ENCODE measurements around the gene B3GAT3. TPM values are rescaled to one million over a fixed set of nuclear protein-coding genes. Genes with fewer than 3 reads are reported as not detected.
A peak's percentile ranks its signal among the peaks of the same experiment; 100 is the strongest.
"Not testable (repeated sequence)": the region's sequence is repeated elsewhere in the genome, so short reads cannot be mapped to it uniquely, and the experiment has no call there.

B3GAT3 gene
- polyA plus RNA-seq, 10 donors, result 13.3 to 22.3 (median 18.7) TPM

DNA sequence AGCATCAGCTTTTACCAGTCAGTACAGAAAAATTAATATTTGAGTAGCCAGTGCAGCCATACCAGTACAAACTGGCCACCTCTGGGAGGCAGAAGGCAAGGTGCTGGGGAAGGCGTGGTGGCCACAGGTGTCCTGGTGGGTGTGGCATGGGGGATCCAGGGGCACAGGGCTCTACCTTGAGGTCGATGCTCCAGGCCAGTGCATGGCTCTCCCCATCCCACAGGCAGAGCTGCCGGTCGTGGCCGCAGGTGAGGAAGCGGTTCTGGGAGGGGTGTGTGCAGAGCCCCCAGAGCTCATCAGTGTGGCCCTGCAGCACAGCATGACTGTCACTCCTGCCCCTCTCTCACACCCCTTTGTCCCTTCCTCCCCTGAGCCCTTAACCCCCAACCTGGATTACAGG lies 16.3 kb downstream of the B3GAT3 start:
- no peak for DNase-seq

DNA sequence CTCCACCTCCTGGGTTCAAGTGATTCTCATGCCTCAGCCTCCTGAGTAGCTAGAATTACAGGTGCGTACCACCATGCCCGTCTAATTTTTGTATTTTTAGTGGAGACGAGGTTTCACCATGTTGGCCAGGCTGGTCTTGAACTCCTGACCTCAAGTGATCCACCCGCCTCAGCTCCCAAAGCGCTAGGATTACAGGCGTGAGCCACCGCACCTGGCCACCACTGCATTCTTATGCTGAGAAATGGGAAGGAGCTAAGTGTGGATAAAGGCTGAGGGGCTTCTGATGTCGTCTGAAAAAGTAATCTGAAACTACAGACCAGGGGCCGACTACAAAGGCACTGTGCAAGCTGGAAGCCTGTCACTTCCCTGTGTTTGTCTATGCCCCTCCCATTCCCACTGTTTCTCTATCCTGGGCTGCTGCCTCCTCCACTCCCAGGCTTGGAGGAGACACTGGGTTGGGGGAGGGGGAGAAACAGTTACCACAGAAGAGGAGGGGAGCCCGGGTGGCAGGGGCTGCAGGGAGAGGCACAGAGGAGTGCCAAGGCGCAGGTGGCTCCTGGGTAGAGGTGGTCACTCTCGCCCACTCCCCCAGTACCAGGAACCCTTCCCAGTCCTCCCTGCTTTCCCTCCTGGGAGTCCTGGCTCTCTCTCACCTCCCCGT lies 17.2 kb downstream of the B3GAT3 start:
- no peak for DNase-seq

DNA sequence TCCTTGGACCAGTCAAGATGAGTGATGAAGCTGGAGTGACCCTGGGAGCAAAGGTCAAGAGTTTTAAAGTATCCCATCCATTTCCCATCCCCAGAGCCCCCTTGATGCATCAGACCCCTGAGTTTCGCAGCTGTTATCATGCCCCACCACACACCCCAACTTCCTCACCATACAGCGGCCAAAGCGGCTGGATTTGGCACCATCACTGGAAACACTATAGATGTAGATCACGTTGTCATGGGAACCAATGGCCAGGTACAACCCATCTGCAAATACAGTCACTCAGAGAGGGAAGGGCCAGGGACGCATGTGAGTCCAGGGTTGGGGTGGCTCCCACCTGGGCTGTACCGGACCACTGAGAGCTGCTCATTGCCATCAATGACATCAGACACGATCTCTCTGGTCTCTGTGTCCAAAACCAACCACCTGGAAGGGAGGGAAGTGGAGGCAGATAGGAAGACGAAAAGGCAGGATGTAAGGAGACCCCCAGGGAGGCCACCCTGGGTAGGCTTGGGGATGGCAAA lies 17.9 kb downstream of the B3GAT3 start:
- peak in 1 of 3 donors; percentile 45 for DNase-seq

DNA sequence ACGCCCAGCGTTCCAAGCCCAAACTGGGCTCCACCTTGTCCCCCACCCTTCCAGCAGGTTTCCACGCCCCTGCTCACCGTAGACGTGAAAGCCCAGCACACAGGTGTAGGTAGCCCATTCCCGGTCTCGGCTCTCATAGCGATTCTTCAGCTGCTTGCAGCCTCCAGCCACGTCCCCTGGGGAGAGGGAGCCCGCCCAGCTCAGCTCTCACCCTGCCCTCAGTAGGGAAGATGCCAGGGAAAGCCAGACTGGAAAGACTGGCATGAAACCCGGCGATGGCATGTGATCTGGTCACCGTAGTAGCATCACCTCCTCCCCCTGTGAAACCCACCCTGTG lies 18.7 kb downstream of the B3GAT3 start:
- DNase-seq, result peak in 1 of 3 donors; percentile 49

DNA sequence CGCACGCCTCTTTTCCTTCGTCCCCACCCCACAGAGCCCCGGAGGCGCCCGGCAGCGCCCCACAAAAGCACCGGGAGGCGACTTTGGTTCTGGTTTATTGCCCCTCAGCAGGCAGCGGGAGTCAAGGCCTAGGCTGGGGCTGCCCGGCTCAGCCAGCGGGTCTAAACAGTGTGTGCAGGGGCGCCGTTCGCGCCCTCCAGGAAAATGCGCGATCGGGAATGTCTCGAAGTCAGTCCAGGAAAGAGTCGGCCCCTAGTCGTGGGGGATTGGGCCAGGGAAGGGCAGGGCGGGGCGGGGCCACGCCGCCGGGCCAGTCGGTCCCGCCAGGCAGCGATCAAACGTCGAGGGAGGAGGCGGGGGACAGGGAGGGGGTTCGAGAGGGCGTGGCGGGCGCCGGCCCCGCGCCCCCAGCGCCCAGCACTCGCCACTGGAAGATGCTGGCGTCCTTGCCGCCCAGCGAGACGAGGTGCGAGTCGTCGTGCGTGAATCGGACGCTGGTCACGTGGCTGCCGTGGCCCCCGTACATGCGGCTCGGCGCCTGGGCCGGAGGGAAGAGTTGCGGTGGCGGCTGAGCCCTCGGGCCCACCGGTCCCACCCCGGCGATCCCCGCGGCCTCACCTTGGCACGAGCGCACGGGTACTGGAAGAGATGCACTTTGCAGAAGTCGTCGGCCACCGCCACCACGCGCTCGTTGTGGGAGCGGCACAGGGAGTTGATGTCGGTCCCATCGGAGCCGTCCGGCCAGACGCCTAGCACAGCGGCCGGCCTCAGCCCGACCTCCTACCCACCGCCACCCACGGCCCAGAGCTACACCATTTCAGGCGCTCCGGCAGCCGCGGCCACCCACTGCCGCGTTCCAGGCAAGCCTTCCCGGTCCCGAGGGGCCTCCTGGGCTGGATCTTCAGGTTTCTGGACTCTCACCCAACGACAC lies 19.4 kb downstream of the B3GAT3 start:
- DNase-seq, result peak; percentile 70 to 94 (median 74)

DNA sequence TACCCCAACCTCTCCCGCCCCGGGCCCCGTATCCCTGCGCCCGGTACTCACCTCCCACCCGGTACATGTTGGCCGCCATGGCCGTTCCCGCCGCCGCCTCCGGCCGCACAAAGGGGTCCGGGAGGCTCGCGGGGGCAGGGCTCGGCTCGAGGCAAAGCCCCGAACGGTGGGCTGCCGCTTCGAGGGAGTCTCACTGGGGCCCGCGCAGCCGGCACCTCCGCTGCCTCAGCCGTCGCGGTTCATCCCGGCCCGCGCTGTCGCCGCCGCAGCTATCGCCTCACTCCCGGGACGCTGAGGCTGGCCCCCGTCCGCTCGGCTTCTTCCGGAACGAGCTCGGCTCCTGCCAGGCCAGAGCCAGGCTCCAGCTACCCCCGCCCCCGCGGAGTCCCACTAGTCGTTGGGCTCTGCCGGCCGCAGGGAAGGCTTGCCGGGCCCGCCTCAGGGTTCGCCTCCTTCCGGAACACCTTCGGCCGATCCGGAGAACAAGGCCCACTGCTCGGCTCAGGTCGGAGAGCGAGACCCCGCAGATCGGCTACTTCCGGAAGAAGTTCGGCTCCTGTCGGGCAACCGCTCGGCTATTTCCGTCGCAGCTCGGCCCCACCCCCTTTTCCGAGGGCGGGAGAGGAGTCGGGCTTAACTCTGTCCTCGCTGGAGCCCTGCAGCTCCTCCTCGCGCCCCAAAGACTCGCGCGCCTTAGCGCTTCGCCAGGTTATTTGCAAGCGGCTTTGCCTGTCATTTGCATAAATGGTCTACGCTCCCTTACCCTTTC lies 20.2 kb downstream of the B3GAT3 start, which contains the start of gene MTA2:
Gene MTA2 (minus strand): TSS at position 494 of the 769 bp plus-strand sequence. CDS start 415 bp downstream, at position 79.
- peak; percentile 98 to 99 (median 98) for DNase-seq

DNA sequence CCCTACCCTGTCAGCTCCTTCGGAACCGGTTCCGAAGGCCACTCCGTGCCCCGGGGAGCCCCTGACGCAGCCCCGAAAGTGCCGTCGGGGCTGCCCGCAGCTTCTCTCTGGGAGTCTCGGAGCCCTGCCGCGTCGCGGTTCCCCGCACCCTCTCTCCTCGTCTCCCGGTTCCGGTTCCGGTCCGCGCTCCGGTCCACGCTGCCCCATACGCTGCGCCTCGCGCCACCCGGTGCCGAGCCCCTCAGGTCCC lies 20.7 kb downstream of the B3GAT3 start:
- DNase-seq, result no peak

DNA sequence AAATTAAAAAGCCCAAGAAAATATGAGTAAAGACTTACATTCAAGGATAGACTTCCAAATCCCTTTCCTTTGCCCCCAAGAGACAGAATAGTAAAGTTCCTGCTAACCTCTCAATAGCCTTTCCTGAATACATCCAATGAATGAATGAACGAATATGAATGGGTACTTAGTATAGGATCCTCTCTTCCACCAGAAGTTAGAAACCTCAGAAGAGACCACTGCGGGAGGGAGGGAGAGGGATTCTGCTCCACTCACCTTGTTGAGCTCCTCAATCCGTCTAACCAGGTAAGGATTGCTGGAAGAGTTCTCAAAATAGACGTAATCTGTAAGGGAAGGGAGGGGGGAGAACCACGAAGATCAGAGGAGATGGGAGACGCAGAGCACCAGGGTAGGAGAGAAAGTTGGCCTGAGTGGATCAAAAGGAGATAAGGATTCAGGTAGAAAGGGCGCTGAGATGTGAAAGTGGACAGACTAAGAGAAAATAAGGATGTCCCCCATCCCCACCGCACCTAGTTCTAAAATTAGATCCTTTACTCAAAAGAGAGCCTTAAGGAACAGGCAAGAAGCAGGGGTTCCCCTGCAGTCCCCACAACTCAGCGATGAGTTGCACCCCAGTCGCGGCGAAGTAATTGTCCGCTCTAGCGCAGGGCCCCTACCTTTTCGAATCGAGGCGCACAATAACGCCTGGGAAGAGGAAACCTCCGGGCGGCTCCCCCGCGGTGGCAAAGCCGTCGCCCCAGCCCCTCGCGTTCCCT lies 21.2 kb downstream of the B3GAT3 start:
- DNase-seq, result no peak

DNA sequence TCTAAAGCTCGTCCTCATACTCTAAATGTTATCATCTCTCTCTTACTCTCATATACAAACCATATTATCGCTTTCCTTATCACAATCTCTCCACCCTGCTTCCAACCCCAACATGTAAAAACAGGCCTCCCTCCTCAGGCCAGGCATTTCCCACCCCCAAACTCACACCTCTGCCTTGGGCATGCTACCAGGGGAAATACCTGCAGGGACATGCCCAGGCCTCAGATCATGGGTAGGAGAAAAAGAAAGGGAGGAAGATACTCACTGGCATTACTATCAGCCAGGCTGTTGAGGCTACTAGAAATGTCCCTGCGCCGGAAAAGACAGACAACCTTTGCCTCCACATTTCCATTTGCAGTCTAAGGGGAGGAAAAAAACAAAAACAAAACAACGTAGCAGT lies 21.9 kb downstream of the B3GAT3 start:
- DNase-seq, result no peak

DNA sequence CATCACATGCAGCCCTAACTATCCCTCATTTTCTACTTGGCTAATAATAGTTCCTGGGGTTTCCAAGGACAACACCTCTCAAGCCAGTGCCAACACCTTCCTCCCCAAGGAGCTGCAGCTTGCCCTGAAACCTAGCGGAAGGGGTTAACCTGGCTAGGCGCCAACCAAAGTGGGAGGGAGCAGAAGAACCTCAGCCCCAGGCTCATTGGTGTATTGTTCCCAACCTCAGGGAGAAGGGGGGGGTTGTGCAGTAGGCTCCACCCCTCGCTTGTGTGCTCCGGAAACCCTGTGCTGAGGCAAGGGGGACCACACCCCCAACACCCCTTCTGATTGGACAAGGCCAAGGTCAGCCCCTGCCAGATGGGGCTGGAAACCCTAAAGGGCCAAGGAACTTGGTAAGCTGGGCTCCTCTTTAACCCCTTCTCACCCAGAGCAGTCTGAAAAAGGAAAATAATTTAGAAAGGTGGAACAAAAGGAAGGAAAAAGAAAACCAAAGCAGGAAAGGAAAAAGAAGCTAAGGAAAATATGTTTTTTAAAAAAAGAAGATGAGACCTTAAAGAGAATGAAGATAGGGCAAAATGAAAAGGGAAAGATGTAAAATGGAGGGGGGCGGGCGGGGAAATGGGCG lies 22.6 kb downstream of the B3GAT3 start:
- peak; percentile 96 to 97 (median 97) for DNase-seq

DNA sequence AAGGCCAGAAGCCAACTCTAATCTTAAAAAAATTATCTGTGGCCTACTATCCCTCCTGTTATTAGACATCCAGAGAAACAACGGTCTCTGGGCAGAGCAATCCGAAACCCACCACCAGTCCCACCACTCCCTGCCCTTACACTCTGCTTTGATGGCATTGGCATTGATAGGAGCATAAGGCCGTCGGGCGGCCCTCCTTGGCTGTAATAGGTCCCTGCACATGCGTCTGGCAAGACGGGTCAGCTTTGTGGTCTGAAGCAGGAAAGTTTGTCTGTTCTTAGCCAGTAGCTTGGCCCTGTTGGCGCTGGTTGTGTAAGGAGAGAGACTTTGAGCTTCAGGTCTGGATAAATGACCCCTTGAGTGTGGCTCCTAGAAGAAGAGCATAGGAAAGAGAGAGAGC lies 26.7 kb downstream of the B3GAT3 start:
- no peak for DNase-seq

DNA sequence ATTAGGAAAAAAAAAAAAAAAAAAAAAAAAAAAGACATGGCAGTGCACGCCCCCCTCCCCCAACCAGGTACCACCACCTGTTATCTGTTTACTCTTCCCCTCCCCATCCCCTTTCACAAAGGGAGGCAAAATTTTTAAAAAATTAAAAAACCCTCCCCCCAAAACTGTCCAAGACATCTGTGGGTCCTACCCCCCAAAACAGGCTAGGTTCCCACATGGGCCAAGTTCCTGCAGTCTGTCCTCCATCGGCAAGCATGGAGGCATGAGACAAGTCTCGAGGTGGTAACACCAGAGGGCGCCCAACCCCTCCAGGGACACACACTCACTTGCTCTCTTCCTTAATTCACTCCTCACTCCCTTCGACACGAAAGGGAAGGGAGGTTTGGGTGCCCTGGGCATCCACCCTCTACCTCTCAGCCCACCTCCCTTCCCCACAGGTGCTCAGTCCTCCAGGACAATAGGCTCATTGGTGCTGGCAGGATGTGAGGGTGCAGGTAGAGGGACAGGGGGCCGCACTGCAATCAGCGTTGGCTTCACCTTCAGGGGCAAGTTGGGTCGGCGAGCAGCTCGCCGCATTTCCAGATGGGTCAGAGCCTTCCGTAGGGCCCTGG lies 28.2 kb downstream of the B3GAT3 start:
- DNase-seq, result peak; percentile 43 to 71 (median 55)

DNA sequence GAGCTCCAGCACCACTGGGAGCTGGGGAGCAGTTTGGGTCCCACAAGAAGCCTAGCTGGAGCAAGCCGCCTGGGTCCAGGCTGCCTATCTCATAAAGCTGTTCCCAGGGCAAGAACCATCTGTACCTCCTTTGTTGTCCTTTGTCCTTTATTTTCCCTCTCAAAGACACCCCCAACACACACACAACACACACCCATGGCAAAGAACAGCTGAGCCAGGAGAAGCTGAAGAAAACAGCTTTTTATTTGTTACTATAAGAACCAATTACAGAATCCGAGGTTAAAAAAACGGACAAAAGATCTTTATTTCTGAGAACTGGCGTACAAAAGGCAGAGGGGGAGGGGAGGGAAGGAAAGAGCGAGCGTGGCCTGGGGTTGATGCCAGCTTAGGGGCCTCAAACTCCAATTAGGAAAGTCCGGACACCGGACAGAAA lies 28.8 kb downstream of the B3GAT3 start:
- no peak for DNase-seq

DNA sequence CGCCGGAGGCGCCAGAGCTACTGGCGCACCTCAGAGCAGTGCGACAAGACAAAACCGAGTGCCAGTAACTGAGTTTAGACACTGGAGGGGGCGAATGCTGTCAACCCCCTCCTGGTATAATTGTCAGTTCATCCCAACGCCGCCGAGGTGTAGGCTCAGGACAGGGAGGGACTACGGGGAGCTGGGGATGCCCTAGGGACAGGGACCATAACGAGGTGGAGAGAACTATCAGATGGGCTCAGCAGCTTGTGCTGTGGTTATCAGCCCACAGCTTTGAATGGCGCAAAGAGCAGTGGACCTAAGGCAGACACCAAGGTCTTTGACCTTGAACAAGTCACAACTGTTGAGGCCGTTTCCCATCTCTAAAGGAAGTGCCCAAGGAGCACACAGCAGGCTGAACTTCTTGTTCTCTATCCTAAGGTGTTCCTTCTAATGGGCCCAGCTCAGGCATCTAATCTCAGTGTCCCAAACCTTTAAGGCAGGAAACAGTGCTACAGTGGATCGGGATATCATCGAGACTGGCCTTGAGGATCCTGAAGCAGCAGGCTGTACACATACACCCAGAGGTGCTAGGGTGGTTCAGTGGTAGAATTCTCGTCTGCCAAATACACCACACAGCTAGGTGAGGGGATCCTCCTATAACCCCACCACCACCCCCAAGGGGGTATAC lies 29.5 kb downstream of the B3GAT3 start:
- no peak for DNase-seq

DNA sequence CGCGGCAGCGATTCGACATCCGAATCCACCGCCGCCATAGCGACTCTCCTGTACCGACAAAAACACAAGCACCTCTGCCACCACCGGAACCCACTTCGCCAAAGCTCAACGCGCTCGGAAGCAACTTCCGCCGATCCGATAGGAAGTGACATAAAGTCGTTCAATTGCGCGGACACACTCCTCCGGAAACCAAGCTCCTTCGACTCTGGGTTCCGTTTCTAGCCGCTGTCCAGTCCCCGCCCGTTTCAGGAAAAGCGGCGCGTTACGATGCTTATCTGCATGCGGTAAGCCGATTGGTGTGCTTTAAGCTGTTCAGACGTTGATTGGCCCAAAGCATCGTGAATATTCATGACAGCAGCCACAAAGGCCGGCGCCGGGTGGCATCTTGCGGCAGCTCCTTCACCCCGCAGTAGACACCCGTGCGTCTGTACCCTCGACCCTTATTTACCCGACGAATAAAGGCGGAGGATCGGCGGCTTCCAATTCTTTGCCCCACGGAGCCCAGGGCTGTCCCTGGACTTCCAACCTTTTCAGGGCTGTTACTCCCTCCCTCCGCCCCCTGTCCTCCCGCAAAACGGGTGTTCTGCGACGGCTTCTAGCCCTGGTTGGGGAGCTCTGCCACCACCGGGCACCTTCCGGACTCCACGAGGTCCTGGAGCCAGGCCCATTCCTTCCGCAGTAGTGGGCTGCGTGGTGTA lies 30.2 kb downstream of the B3GAT3 start, which contains the start of gene TUT1:
Gene TUT1 (minus strand): TSS at position 76 of the 698 bp plus-strand sequence. CDS start 38 bp downstream, at position 38.
- DNase-seq, result peak; percentile 98 to 99 (median 98)

DNA sequence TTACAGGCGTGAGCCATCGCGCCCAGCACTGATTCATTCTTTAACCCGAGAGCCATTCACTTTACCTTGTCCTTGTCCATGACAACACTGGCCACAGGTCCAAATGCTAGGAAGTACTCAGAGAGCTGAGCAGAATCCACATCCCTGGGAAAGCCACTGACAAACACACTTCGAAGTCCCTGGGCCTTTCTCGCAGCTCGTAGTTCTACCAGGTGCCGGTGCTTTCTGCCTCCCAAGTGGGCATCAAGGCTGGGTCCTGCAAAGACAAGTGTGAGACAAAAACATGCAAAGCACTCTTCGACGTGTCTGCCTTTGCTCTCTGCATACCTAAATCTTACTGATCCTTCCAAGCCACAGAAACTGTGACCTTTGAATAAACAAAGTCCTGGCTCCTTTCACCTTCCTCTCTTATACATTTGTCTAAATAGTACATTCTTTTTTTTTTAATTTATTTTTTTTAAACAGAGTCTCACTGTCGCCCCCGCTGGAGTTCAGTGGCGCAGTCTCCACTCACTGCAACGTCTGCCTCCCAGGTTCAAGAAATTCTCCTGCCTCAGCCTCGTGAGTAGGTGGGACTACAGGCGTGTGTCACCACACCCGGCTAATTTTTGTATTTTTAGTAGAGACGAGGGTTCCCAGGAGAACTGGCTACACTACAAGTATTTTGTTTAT lies 32.7 kb downstream of the B3GAT3 start:
- no peak for DNase-seq

DNA sequence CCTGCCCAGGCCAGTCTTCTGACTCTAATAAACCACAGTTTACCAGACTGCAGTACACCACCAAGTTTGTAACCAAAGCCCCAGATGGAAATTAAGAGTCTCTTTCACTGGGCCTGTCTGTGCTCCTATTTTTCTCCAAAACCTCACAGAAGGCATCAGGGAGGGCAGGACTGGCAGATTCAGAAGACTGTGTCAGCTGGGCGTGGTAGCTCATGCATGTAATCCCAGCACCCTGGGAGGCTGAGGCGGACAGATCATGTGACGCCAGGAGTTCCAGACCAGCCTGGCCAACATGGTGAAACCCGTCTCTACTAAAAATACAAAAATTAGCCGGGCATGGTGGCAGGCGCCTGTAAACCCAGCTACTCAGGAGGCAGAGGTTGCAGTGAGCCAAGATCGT lies 36.4 kb downstream of the B3GAT3 start:
- DNase-seq, result not testable (repeated sequence)

DNA sequence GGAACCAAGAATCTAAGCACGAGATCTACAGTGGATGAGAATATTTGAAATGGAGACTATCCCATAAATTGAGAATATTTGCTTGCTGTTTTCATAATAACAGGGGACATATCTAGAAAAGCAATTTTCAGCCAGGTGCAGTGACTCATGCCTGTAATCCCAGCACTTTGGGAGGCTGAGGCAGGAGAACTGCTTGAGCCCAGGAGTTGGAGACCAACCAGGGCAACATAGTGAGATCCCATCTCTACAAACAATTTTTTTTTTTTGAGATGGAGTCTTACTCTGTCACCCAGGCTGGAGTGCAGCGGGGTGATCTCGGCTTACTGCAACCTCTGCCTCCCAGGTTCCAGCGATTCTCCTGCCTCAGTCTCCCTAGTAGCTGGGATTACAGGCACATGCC lies 40.1 kb downstream of the B3GAT3 start:
- not testable (repeated sequence) for DNase-seq
